ENCODE data around the gene RCOR3. TPM values are rescaled to one million over a fixed set of nuclear protein-coding genes. Genes with fewer than 3 reads are reported as not detected.
"Not testable (repeated sequence)": the region's sequence is repeated elsewhere in the genome, so short reads cannot be mapped to it uniquely, and the experiment has no call there.

Gene RCOR3
- total RNA-seq, 1 donor from 2014 or later, result 8.9 TPM

DNA sequence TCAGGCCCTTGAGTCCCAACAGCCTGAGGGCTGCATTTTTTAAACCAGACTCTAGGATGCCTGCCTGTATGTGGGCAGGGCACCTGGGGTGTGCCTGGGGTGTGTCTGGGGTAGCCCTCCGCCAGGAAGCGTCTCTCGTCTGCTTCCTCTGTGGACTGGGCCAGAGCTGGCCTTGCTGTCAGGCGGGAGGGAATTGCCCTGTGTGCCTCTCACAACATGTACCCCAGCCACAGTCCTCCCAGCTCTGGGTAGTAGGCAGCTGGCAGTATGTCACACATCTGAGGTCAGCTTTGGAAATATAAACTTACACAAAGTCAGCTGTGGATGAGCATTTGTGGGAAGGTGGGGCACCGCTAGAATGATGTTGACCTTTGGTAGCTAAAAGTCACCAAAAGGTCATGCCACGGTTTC lies 80.5 kb downstream of the RCOR3 start:
- no peak for DNase-seq (ENCODE audit: low read depth in 2 of 2)

DNA sequence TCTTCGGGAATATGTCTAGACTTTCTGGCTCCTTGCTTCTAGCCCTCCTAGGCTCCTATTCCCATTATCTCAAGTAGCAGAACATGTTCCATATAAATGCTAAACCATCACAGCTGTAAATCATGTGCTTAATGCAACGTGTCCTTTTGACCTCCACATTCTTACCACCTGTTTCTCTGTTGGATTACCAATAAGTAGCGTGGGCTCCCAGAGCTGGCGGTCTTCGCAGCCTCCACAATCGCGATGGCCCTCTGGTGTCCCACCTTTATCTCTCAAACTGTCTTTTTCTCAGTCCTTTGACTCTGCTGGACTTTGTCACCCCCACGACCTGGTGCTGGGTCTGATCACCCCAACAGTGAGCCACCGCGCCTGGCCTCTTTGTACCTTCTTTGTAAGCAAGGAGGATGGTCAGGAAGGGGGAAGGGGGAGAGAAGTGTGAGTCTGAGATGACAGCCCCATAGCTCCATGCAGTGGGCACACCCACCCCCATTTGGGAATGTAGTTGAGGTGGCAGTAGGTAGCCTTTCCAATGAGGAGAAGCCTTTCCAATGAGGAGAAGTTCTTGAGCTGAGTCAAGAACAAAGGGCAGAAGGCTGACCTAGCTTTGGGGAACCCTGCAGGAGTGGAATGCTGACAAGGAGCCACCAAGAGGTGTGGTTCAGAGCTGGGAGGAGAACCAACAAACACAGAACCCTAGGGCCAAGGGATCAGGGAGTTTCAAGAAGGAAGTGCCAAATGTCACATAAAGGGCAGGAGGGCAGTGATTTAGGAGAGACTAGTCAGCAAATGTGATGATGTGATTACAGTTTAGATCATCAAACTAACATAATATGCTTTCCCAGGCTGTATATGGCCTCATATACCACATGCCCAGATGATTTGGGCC lies 81.7 kb downstream of the RCOR3 start:
- no peak for DNase-seq (ENCODE audit: low read depth in 2 of 2)

DNA sequence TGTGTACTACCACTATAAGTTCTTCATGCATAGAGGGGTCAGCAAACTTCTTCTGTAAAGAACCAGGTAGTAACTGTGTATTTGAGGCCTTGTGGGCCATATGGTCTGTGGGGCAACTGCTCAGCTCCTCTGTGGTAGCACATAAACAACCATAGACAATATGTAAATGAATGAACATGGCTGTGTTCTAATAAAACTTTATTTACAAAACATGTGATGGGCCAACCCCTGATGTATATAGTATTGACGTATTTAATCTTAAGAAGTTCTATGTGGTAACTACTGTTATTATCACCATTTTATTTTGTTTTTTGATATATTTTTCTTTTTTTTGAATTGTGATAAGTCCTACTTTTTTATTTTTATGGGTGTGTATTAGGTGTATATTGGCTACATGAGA lies 82.8 kb downstream of the RCOR3 start:
- no peak for DNase-seq (ENCODE audit: low read depth in 2 of 2)

DNA sequence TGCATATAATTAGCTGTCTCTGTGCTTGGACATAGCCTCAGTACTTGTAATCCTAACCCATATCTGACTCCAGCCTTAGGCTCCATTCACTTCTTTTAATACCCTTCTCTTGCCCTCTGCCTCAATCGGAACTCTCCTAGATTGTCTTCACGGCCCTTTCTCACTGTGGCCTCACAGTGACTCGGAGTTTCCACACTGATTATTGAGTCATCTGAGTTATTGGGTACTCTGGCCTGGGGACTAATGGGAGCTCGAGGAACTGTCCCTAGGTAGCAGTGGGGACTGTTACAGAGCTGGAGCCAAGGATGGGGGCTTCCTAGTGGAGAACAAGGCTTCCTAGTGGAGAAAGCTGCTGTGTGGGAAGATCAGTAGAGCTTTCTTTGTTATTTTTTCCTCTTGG lies 84.4 kb downstream of the RCOR3 start:
- DNase-seq (ENCODE audit: low read depth in 2 of 2), result no peak

DNA sequence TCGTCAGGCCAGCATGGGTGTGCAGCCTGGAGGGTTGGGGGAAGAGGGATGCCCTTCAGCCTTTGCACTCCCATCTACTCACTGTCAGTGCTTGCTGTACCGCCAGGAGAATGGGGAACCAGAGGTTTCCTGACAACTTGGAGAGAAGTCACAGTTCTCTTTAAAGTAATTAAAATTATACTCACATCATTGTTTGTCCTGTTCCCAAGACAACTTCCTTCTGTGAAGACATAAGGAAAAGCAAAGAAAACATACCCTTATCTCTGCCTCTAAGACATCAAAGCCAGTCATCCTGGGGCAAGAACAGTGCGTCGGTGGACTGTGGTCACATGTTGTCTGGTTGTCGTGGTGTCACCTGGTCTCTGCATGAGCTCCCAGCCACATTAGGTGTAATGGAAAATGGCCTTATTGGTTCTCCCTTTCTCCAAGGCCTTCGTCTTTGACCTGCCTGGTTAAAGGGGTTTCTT lies 85.0 kb downstream of the RCOR3 start:
- no peak for DNase-seq (ENCODE audit: low read depth in 2 of 2)

DNA sequence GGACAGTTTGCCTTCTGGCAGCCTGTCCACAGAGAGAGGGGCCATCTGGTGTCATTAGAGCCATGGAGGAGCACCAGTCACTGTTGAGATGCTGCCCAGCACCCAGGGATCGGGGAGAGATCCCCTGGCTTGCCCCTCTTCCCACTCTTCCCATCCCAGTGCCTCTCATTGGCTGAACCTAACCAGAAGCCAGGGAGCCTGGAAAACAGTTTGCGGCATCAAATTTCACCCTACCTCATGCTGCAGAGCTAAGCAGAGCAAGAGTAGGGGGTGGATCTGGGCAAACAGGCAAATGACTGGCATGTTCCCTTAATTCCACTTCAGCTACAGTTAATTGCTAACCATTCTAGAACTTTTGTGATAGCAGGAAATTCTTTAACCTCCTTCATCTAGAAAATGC lies 86.6 kb downstream of the RCOR3 start:
- no peak for DNase-seq (ENCODE audit: low read depth in 2 of 2)

DNA sequence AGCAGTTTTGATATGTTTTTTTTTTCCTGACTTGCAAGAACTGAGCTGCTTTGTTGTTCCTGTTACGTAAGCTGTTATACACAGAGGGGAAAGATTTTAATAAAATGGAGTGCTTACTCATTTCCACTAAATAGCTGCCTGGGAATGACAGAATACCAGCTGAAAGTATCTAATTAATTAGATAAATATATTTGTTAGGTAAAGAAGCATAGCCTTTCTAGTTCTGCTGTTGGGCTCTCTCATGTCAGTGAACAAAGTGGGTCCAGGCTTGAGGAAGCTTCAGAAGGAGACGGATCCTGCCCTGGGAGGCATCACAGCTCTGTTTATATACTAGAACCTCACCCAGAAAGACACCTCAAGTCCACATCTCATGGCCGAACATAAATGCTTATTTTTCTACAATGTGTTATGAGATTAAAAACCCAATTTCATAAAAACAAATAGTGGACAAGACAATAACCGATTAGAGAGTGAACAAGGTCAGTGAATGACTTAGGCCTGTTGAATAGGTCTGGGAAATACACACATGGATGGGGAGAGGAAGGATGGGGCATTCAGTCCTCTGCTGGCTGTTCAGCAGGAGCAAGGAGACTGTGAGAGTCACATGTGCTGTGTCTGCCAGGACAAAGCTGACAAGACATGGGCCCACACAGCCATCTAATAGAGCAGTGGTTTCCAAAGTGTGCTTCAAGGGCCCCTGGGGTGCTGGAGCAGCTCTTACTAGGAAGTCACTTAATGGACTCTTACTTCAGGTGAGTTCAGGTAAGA lies 88.1 kb downstream of the RCOR3 start:
- peak in 1 of 2 donors; percentile 12 for DNase-seq (ENCODE audit: low read depth in 2 of 2)

DNA sequence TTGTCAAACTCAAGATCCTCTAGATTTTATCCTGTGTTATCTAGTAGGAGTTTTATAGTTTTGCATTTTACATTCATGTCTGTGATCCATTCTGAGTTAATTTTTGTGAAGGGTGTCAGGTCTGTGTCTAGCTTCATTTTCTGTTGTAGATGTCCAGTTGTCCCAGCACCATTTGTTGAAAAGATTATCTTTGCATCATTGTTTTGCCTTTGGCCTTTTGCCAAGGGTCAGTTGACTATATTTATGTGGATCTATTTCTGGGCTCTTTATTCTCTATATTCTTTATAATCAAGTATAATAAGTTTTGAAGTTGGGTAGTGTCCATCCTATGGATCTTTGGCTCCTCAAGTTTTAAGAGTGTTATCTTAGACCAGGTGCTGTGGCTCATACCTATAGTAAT lies 89.4 kb downstream of the RCOR3 start:
- DNase-seq (ENCODE audit: low read depth in 2 of 2), result peak in 1 of 2 donors; percentile 23

DNA sequence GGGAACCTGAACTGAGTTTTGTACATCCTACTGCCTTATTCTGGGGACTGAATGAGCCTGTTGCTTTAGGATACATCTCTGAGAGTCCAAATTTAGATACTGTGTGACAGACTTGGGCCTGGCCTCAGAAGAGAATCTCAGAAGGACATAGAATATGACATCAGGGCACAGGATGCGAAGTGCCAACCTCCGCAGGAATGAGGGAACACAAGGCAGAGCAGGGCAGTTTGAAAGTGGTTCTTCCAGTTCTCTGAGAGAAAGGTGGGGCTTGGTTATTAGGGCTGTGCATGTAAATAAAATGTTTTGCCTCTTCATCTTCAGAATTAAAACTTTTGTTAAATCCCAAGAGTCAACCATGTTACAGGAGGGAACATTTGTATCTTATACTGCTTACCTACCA lies 90.6 kb downstream of the RCOR3 start:
- DNase-seq (ENCODE audit: low read depth in 2 of 2), result no peak

DNA sequence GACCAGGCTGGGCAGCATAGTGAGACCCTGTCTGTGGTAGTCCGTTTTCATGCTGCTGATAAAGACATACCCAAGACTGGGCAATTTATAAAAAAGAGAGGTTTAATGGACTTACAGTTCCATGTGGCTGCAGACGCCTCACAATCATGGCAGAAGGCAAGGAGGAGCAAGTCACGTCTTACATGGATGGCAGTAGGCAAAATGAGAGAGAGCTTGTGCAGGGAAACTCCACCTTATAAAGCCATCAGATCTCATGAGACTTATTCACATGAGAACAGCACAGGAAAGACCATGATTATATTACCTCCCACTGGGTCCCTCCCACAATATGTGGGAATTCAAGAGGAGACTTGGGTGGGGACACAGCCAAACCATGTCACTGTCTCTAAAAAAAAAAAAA lies 92.9 kb downstream of the RCOR3 start:
- not testable (repeated sequence) for DNase-seq (ENCODE audit: low read depth in 2 of 2)

DNA sequence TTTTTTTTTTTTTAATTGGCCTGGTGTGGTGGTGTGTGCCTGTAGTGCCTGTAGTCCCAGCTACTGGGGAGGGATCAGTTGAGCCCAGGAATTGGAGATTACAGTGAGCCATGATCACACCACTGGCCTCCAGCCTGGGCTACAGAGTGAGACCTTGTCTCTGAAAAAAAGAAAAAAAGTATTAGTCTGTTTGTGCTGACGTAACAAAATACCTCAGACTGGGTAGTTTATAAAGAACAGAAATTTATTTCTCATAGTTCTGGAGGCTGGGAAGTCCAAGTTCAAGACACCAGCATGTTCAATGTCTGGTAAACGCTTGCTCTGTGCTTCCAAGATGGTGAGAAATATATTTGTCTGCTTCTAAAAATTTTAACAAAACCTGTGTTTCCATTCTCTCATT lies 93.3 kb downstream of the RCOR3 start:
- no peak for DNase-seq (ENCODE audit: low read depth in 2 of 2)

DNA sequence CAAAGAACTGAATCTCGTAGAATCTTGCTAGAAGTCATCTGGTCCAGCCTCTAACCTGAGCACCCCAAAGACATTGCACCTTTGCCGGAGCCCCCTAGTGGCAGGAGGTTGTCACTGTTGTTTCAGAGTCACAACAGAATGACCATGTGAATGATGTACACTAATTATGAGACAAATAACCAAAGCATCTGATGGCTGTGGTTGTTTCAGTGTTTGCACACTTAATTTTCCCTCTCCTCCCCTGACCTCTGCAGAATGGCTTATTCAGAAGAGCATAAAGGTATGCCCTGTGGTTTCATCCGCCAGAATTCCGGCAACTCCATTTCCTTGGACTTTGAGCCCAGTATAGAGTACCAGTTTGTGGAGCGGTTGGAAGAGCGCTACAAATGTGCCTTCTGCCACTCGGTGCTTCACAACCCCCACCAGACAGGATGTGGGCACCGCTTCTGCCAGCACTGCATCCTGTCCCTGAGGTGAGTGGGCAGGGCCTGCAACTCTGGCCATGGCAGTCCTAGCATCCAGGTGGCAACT lies 93.9 kb downstream of the RCOR3 start:
- peak; percentile 14 to 32 for DNase-seq (ENCODE audit: low read depth in 2 of 2)

DNA sequence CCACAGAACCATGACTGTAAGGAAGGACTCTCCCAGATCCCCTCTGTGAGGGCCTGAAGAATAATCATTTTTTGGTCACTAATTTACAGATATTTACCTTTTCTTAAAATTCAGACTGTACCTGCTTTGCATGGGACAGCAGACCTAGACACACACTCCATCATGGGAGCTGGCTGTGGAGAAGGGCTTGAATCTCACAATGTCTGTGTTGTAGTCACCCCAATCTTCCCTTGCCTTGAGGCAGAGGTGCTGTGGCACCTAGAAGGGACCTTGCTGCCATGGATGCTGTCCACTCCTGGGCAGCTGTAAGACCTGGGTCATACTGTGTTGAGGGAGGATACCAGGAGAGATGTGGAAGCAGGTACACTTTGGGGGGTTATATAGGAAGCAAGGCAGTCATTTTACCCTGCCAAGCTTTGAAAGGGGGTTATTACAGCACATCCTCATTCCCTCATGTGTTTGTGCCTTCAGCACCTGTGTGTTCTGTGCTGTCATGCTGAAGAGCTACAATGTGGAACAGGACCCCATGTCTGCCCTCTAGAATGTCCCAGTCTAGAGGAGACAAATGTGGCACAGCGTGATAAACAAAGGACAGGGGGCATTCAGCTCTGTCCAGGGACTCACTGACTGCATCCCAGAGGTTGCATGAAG lies 94.5 kb downstream of the RCOR3 start:
- no peak for DNase-seq (ENCODE audit: low read depth in 2 of 2)

DNA sequence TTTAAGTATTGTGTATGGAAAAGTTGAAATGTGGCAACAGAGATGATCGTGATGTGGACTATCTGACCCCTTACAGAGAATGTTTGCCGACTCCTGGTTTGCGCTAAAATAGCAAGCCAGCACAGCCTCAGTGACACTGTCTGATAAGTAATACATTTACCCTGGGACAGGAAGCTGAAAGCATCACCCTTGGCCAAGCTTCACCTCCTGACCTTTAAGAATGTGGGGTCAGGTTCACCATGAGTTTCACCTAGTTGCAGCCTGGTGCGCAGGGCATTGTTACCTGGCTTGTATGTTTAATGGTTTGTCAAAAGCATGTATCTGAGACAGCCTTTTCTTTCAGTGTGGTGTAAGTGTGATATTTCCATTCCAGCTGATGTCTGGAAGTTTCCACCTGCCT lies 96.7 kb downstream of the RCOR3 start:
- DNase-seq (ENCODE audit: low read depth in 2 of 2), result no peak

DNA sequence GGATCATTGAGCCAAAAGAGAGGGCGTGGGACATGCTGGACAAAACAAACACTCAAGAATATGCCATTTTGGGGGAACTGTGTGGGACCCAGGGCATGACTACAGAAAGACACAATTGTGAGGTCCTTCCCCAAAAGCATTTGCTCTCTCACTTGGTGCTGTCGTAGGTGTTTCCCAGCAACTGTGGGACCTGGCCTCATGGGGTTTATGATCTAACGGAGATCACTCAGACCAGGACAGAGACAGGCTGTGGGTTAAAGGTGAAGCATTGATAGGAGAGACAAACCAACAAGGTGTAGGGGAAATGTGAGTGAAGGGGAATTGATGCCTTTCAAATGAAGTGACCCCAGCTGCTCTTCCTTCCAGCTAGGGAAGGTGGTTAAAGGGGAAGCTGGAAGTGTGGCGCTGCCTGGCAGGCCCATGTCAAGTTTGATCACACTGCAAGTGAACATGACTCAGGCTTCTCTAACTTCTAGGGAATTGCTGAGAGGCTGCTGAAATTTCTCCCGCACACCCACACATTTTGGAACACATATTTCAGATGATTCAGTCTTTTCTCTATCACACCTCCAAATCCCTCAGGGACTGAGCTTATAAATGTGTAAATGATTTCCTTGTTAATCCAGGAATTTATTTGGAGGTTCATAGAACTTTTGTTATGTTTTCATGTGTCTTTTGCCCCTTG lies 97.7 kb downstream of the RCOR3 start:
- DNase-seq (ENCODE audit: low read depth in 2 of 2), result no peak

DNA sequence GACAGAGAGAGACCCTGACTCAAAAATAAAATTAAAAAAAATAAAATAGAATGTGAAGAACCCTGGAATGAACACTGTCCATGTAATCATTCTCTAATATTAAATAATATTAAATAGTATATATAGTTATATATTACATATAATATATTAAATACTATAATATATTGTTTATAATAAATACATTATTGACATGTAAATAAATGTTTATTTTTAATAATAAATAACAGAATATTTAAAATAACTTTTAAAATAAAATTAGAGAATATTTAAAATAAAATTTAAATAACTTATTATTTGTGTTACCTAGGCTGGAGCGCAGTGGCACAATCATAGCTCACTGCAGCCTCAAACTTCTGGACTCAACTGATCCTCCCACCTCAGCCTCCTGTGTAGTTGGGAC lies 99.5 kb downstream of the RCOR3 start:
- no peak for DNase-seq (ENCODE audit: low read depth in 2 of 2)

DNA sequence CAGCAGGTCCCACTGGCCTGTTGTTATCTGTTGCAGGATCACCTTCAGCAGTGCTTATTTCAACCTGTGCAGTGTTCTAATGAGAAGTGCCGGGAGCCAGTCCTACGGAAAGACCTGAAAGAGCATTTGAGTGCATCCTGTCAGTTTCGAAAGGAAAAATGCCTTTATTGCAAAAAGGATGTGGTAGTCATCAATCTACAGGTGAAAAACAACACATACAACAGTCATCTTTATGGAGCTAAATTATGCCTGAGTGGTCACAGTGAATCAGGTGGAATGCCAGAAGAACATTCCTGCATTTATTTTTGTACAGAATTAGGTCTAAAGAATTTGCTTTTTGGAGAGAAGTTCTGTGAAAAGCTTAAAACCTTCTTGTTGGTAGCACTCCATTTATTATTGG lies 100.7 kb downstream of the RCOR3 start:
- DNase-seq (ENCODE audit: low read depth in 2 of 2), result peak in 1 of 2 donors; percentile 37

DNA sequence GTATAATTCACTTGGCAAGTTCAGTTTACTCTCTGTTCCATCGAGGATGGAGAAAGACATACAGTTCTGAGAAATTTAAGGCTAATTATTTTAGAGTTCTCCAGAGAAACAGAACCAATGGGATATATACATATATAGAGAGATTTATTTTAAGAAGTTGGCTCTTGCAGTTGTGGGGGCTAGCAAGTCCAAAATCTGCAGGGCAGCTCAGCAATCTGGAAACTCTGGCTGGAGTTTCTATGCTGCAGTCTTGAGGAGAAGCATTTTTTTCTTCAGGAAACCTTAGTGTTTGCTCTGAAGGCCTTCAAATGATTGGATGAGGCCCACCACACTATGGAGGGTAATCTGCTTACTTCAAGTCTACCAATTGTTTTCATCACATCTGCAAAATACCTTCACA lies 102.0 kb downstream of the RCOR3 start:
- no peak for DNase-seq (ENCODE audit: low read depth in 2 of 2)
